Heart left ventricle (tissue), 16 donors: ENCODE results near the gene HACD2. TPM values are rescaled to one million over a fixed set of nuclear protein-coding genes. Genes with fewer than 3 reads are reported as not detected.

Source experiments
- ATAC-seq, 4 donors: fragments of 200-7000 bp; cut with Tn5 transposase; one replicate each; pipeline ENCODE4 v1.9.1; 2020 to 2022; ENCODE audit warnings: moderate library complexity in 4 of 4, mild to moderate bottlenecking in 3 of 4, moderate number of reproducible peaks in 1 of 4
- DNase-seq, 5 donors: peaks; one replicate each; pipeline ENCODE4 v3.0.0-alpha.2; 2020
- H3K27ac ChIP-seq, 12 donors: fragments of 200-600 bp; sonication (generic) in 4 of 12; one replicate each; pipeline versions ENCODE4 v1.5.0 to v1.8.0; 2016 to 2022; ENCODE audit warnings: mild to moderate bottlenecking in 2 of 12
- H3K27me3 ChIP-seq, 9 donors: fragments of 200-600 bp; sonication (generic) in 2 of 9; one replicate each; pipeline versions ENCODE4 v1.5.1 to v1.8.0; 2016 to 2022; ENCODE audit warnings: mild to moderate bottlenecking in 3 of 9
- H3K36me3 ChIP-seq, 9 donors: fragments of 200-600 bp; sonication (generic) in 2 of 9; one replicate each; pipeline versions ENCODE4 v1.5.0 to v1.8.0; 2018 to 2022; ENCODE audit warnings: mild to moderate bottlenecking in 2 of 9
- H3K4me1 ChIP-seq, 12 donors: fragments of 200-600 bp; sonication (generic) in 4 of 12; one replicate each; pipeline versions ENCODE4 v1.5.0 to v1.8.0; 2016 to 2022; ENCODE audit warnings: mild to moderate bottlenecking in 3 of 12
- H3K4me3 ChIP-seq, 12 donors: fragments of 200-600 bp; sonication (generic) in 4 of 12; one replicate each; pipeline versions ENCODE4 v1.5.0 to v1.8.0; 2017 to 2022; ENCODE audit warnings: mild to moderate bottlenecking in 9 of 12, moderate library complexity in 4 of 12
- H3K9me3 ChIP-seq, 12 donors: fragments of 200-600 bp; sonication (generic) in 4 of 12; one replicate each; pipeline versions ENCODE4 v1.5.0 to v1.8.0; 2016 to 2022; ENCODE audit warnings: mild to moderate bottlenecking in 1 of 12
- CTCF ChIP-seq, 12 donors: fragments of 200-600 bp; sonication (generic) in 4 of 12; IDR thresholded peaks; one replicate each; pipeline versions ENCODE4 v1.5.0 to v1.8.0; 2018 to 2022; ENCODE audit warnings: antibody characterized with exemption in 12 of 12, mild to moderate bottlenecking in 5 of 12
- POLR2A ChIP-seq, 2 donors: fragments of 450-650 bp; IDR thresholded peaks; one replicate each; pipeline ENCODE4 v1.6.1; 2017; ENCODE audit warnings: antibody characterized with exemption in 2 of 2, mild to moderate bottlenecking in 2 of 2, moderate library complexity in 2 of 2
- WGBS, 4 donors: extraction: QIAGEN DNeasy Blood & Tissue Kit in 2 of 4; methylation state at CpG; one replicate each; pipeline versions ENCODE4 v1.1.5 to v1.1.7; 2013 to 2018; 5-methylcytosine and 5-hydroxymethylcytosine counted together
- intact Hi-C, 10 donors: fragments of 100-400 bp; cut with DNase I; formaldehyde crosslinking; loops; one replicate each; pipeline versions ENCODE4 v1.11.1 to v1.14.2; 2022
- polyA plus RNA-seq, 2 donors: library from polyadenylated mRNA; stranded (reverse); fragments of 200-250 nt; gene quantifications; one replicate each; pipeline ENCODE4 v1.2.3, GENCODE V29; 2013
- total RNA-seq, 9 donors: library from RNA; depleted of rRNA in 2 of 9; stranded (reverse); fragments of >200 nt in 2 of 9; fragmentation: NEBNext Ultra II Directional in 3 of 9; extraction: Animal tissue kit (Norgen Biotek cat#: 25700) in 3 of 9; gene quantifications; one replicate each; pipeline versions ENCODE4 v1.1.0 to v1.2.4, GENCODE V29; 2016 to 2023
- donor health status: ischemic (EF 13 %, LVEDD 7.1; RV severe dilation, severe dysfunction).
- donor health status: healthy with polysubstance abuse.
- donor health status: DM: no; HTN: yes; CAD: no.
- donor health status: DM: no; HTN: no; CAD: no.
- donor health status: ischemic (EF 25% LVEDD 6.9; RV normal size, moderate dysfunction).
- donor health status: ischemic (EF 25% LVEDD 5.7; RV mildly dilated, moderate dysfunction).
- donor health status: healthy.
- donor health status: DM: yes; HTN: yes; CAD: no.
- donor health status: ischemic (EF 35%, LVEDD 5.7; RV mildly dilated, moderate dysfunction).
- donor health status: nonischemic (EF 11% LVEDD 7.7; RV severe dilation, severe dysfunction).
- donor health status: DM: yes; HTN: yes; CAD: no.
- donor health status: PGD.
- donor health status: ischemic (EF 29% LVEDD 5.4; RV normal size, mild dysfunction).
- donor health status: nonischemic (EF 23%, LVEDD 6.1; RV moderate dilation, normal function).

Gene HACD2
- total and polyA plus RNA-seq, 11 donors = 5.6 to 23.3 (median 9.7) TPM

GRCh38 chr3:123457841-123458240, 127.0 kb downstream of the HACD2 start:
- WGBS, 4 donors = 68 to 100% (median 86%) methylated on average over 1 of the region's 1 CpG
- TF ChIP-seq CTCF (IDR thresholded peaks at IDR 0.05) (no peak), POLR2A (IDR thresholded peaks at IDR 0.05) (no peak)
- H3K9me3 ChIP-seq = no peaks in the 10 kb centered on the region
- H3K27ac ChIP-seq = no peak overlapping the region
- no peak for DNase-seq
- H3K36me3 ChIP-seq = no peaks in the 10 kb centered on the region
- intact Hi-C loops = loop anchor here in 1 of 10 donors (10.0 kb wide), 1 partner anchor 97 kb away; no protein-coding TSS in a partner anchor
- H3K27me3 ChIP-seq = peaks cover 0 to 7% (median 0%) of the 10 kb centered on the region in 9 donors
- no peak overlapping the region for H3K4me3 ChIP-seq
- H3K4me1 ChIP-seq = peaks cover 0 to 6% (median 0%) of the 10 kb centered on the region in 12 donors
- ATAC-seq = no peak

GRCh38 chr3:123453675-123454074, 131.2 kb downstream of the HACD2 start:
- no peaks in the 10 kb centered on the region for H3K36me3 ChIP-seq
- intact Hi-C loops = loop anchor here in 3 of 10 donors (5.0 to 10.0 kb wide), 2 partner anchors 34 to 101 kb away; no protein-coding TSS in a partner anchor
- 37 to 51% (median 48%) methylated on average over 3 of the region's 3 CpGs for WGBS, 4 donors
- no peaks in the 10 kb centered on the region for H3K9me3 ChIP-seq
- peaks cover 0 to 22% (median 3%) of the 10 kb centered on the region in 12 donors for H3K4me1 ChIP-seq
- no peak overlapping the region for H3K27ac ChIP-seq
- TF ChIP-seq CTCF (IDR thresholded peaks at IDR 0.05) (no peak), POLR2A (IDR thresholded peaks at IDR 0.05) (no peak)
- DNase-seq = no peak
- ATAC-seq = no peak
- H3K27me3 ChIP-seq = peaks cover 0 to 31% (median 1%) of the 10 kb centered on the region in 9 donors
- no peak overlapping the region for H3K4me3 ChIP-seq

- intact Hi-C loops = loop anchor here in 4 of 10 donors (2.0 to 10.0 kb wide), 3 partner anchors 36 to 104 kb away; no protein-coding TSS in a partner anchor
- TF ChIP-seq POLR2A (IDR thresholded peaks at IDR 0.05) = no peak
- no peak for TF ChIP-seq CTCF (IDR thresholded peaks at IDR 0.05)
- no peak for ATAC-seq
- Histone ChIP-seq H3K27ac (peak overlapping the region in 1 of 12 donors; percentile 97), H3K36me3 (no peaks in the 10 kb centered on the region), H3K4me1 (peaks cover 0 to 28% (median 4%) of the 10 kb centered on the region in 12 donors), H3K4me3 (no peak overlapping the region), H3K9me3 (no peaks in the 10 kb centered on the region), H3K27me3 (peaks cover 0 to 46% (median 7%) of the 10 kb centered on the region in 9 donors)
- 60 to 79% (median 75%) methylated on average over 4 of the region's 4 CpGs for WGBS, 4 donors
- DNase-seq = no peak
Measured at GRCh38 chr3:123451186-123451585, 133.7 kb downstream of the HACD2 start.

GRCh38 chr3:123449997-123450604, 134.8 kb downstream of the HACD2 start:
- Histone ChIP-seq H3K9me3 (no peaks in the 10 kb centered on the region), H3K36me3 (no peaks in the 10 kb centered on the region), H3K27ac (peak overlapping the region in 11 of 12 donors; percentile 56 to 97 (median 94)), H3K4me3 (peak overlapping the region; percentile 61 to 92 (median 78)), H3K4me1 (peaks cover 0 to 33% (median 5%) of the 10 kb centered on the region in 12 donors), H3K27me3 (peaks cover 0 to 48% (median 7%) of the 10 kb centered on the region in 9 donors)
- TF ChIP-seq CTCF (IDR thresholded peaks at IDR 0.05) (no peak), POLR2A (IDR thresholded peaks at IDR 0.05) (no peak)
- WGBS, 4 donors = 12 to 18% (median 12%) methylated on average over 24 to 33 of the region's 33 CpGs
- DNase-seq (peak in 4 of 5 donors; percentile 51 to 58 (median 52)), ATAC-seq (peak; percentile 27 to 50 (median 32))
- intact Hi-C loops = loop anchor here in 9 of 10 donors (2.0 to 10.0 kb wide), 15 partner anchors 32 to 123 kb away; no protein-coding TSS in a partner anchor
